ENCODE data around the gene UBE2M. TPM values are rescaled to one million over a fixed set of nuclear protein-coding genes. Genes with fewer than 3 reads are reported as not detected.
A peak's percentile ranks its signal among the peaks of the same experiment; 100 is the strongest.

The UBE2M gene
- total RNA-seq, 5 donors from 2014 or later (not counting 1 experiment from before 2014, with no cell fraction given) = 35.6 to 53.5 (median 48.6) TPM

DNA sequence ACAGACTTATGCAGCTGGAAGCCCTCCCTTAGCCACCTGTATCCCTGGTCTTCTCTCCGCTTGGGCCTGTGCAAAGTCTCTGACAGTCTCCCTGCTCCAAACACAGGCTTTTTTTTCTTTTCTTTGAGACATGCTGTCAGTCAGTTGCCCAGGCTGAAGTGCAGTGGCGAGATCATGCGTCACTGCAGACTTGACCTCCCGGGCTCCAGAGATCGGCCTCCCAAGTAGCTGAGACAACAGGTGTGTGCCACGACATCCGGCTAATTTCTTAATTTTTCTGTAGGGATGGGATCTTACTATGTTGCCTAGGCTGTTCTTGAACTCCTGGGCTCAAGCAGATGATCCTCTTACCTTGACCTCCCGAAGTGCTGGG is 13.2 kb upstream of the UBE2M start:
- no peaks in the 10 kb centered on the region for H3K9me3 ChIP-seq
- ChIA-PET POLR2A (interaction anchor here in 1 of 2 donors (0.6 kb wide), 2 partner anchors 21 to 34 kb away, joined by 3 to 4 read pairs; no protein-coding TSS in a partner anchor), CTCF (no interaction called here)
- H3K4me1 Mint-ChIP-seq = peaks cover 30 to 35% (median 30%) of the 10 kb centered on the region in 3 donors
- ATAC-seq (replicated peaks in 1 of 4) (no peak), DNase-seq (peak in 1 of 35 experiments; percentile 23)
- H3K9me3 Mint-ChIP-seq = no peaks in the 10 kb centered on the region
- no peak overlapping the region for H3K4me3 ChIP-seq (ENCODE audit: control insufficient read depth in 1 of 2, extremely low read depth in 1 of 2, low read length in 1 of 2)
- no peaks in the 10 kb centered on the region for H3K27me3 ChIP-seq (replicated peaks in 1 of 2; ENCODE audit: control insufficient read depth in 2 of 2, extremely low read depth in 1 of 2, insufficient read depth in 2 of 2, low read length in 1 of 2)
- H3K4me3 Mint-ChIP-seq = peak overlapping the region in 2 of 3 donors; percentile 93 to 97
- peaks cover 6% of the 10 kb centered on the region for H3K36me3 Mint-ChIP-seq
- H3K27me3 Mint-ChIP-seq = no peaks in the 10 kb centered on the region
- H3K36me3 ChIP-seq (ENCODE audit: control insufficient read depth in 2 of 2, extremely low read depth in 1 of 2, insufficient read depth in 1 of 2, low read length in 1 of 2) = peaks cover 5 to 12% of the 10 kb centered on the region in 2 donors
- no peak overlapping the region for H3K27ac ChIP-seq (ENCODE audit: low read length)
- WGBS (ENCODE audit: insufficient coverage) = 95% methylated on average over 7 of the region's 8 CpGs
- peaks cover 12 to 42% of the 10 kb centered on the region in 2 experiments for H3K4me1 ChIP-seq (ENCODE audit: control insufficient read depth in 1 of 2, extremely low read depth in 1 of 2, insufficient read depth in 2 of 2, low read length in 2 of 2)
- peak overlapping the region; percentile 100 for H3K27ac Mint-ChIP-seq

- Histone ChIP-seq H3K27ac (ENCODE audit: low read length) (no peak overlapping the region), H3K36me3 (ENCODE audit: control insufficient read depth in 2 of 2, extremely low read depth in 1 of 2, insufficient read depth in 1 of 2, low read length in 1 of 2) (peaks cover 5 to 12% of the 10 kb centered on the region in 2 donors), H3K4me1 (ENCODE audit: control insufficient read depth in 1 of 2, extremely low read depth in 1 of 2, insufficient read depth in 2 of 2, low read length in 2 of 2) (peaks cover 11 to 40% of the 10 kb centered on the region in 2 experiments), H3K27me3 (replicated peaks in 1 of 2; ENCODE audit: control insufficient read depth in 2 of 2, extremely low read depth in 1 of 2, insufficient read depth in 2 of 2, low read length in 1 of 2) (no peaks in the 10 kb centered on the region), H3K9me3 (no peaks in the 10 kb centered on the region), H3K4me3 (ENCODE audit: control insufficient read depth in 1 of 2, extremely low read depth in 1 of 2, low read length in 1 of 2) (no peak overlapping the region)
- no peak overlapping the region for H3K27ac Mint-ChIP-seq
- ATAC-seq (replicated peaks in 1 of 4) = no peak
- no peaks in the 10 kb centered on the region for H3K27me3 Mint-ChIP-seq
- H3K4me1 Mint-ChIP-seq = peaks cover 28 to 34% (median 29%) of the 10 kb centered on the region in 3 donors
- CTCF ChIA-PET = no interaction called here
- H3K36me3 Mint-ChIP-seq = peaks cover 6% of the 10 kb centered on the region
- peak in 2 of 35 experiments; percentile 5 to 20 for DNase-seq
- H3K4me3 Mint-ChIP-seq = no peak overlapping the region
- POLR2A ChIA-PET = interaction anchor here in 1 of 2 donors (0.6 kb wide), 1 partner anchor 33 kb away, joined by 4 read pairs; no protein-coding TSS in a partner anchor
- 94% methylated on average over 17 of the region's 25 CpGs for WGBS (ENCODE audit: insufficient coverage)
- no peaks in the 10 kb centered on the region for H3K9me3 Mint-ChIP-seq
These were observed 12.6 kb upstream of the UBE2M start for GRCh38 chr19:58570770-58571574.

GRCh38 chr19:58569943-58570670 is 11.7 kb upstream of the UBE2M start:
- Mint-ChIP-seq H3K36me3 (peaks cover 6% of the 10 kb centered on the region), H3K4me1 (peaks cover 24 to 30% (median 25%) of the 10 kb centered on the region in 3 donors), H3K27ac (no peak overlapping the region), H3K9me3 (no peaks in the 10 kb centered on the region), H3K4me3 (no peak overlapping the region), H3K27me3 (no peaks in the 10 kb centered on the region)
- ChIA-PET CTCF (no interaction called here), POLR2A (no interaction called here)
- peak in 1 of 35 experiments; percentile 12 for DNase-seq
- 89% methylated on average over 5 of the region's 8 CpGs for WGBS (ENCODE audit: insufficient coverage)
- Histone ChIP-seq H3K36me3 (ENCODE audit: control insufficient read depth in 2 of 2, extremely low read depth in 1 of 2, insufficient read depth in 1 of 2, low read length in 1 of 2) (peaks cover 5 to 12% of the 10 kb centered on the region in 2 donors), H3K27me3 (replicated peaks in 1 of 2; ENCODE audit: control insufficient read depth in 2 of 2, extremely low read depth in 1 of 2, insufficient read depth in 2 of 2, low read length in 1 of 2) (no peaks in the 10 kb centered on the region), H3K4me1 (ENCODE audit: control insufficient read depth in 1 of 2, extremely low read depth in 1 of 2, insufficient read depth in 2 of 2, low read length in 2 of 2) (peaks cover 9 to 34% of the 10 kb centered on the region in 2 experiments), H3K9me3 (no peaks in the 10 kb centered on the region), H3K4me3 (ENCODE audit: control insufficient read depth in 1 of 2, extremely low read depth in 1 of 2, low read length in 1 of 2) (no peak overlapping the region), H3K27ac (ENCODE audit: low read length) (no peak overlapping the region)
- no peak for ATAC-seq (replicated peaks in 1 of 4)

- WGBS (ENCODE audit: insufficient coverage) = 100% methylated on average over 1 of the region's 6 CpGs
- Histone ChIP-seq H3K9me3 (no peaks in the 10 kb centered on the region), H3K36me3 (ENCODE audit: control insufficient read depth in 2 of 2, extremely low read depth in 1 of 2, insufficient read depth in 1 of 2, low read length in 1 of 2) (peaks cover 5 to 12% of the 10 kb centered on the region in 2 donors), H3K4me3 (ENCODE audit: control insufficient read depth in 1 of 2, extremely low read depth in 1 of 2, low read length in 1 of 2) (no peak overlapping the region), H3K27ac (ENCODE audit: low read length) (no peak overlapping the region), H3K4me1 (ENCODE audit: control insufficient read depth in 1 of 2, extremely low read depth in 1 of 2, insufficient read depth in 2 of 2, low read length in 2 of 2) (peaks cover 9 to 27% of the 10 kb centered on the region in 2 experiments), H3K27me3 (replicated peaks in 1 of 2; ENCODE audit: control insufficient read depth in 2 of 2, extremely low read depth in 1 of 2, insufficient read depth in 2 of 2, low read length in 1 of 2) (no peaks in the 10 kb centered on the region)
- H3K27me3 Mint-ChIP-seq = no peaks in the 10 kb centered on the region
- no peak overlapping the region for H3K27ac Mint-ChIP-seq
- peaks cover 6% of the 10 kb centered on the region for H3K36me3 Mint-ChIP-seq
- no peak overlapping the region for H3K4me3 Mint-ChIP-seq
- no peaks in the 10 kb centered on the region for H3K9me3 Mint-ChIP-seq
- H3K4me1 Mint-ChIP-seq = peaks cover 23 to 30% (median 23%) of the 10 kb centered on the region in 3 donors
- ATAC-seq (replicated peaks in 1 of 4) = no peak
- CTCF ChIA-PET = no interaction called here
- POLR2A ChIA-PET = no interaction called here
- peak in 2 of 35 experiments; percentile 0 to 7 for DNase-seq
These were observed 11.0 kb upstream of the UBE2M start for GRCh38 chr19:58569191-58569942.

DNA sequence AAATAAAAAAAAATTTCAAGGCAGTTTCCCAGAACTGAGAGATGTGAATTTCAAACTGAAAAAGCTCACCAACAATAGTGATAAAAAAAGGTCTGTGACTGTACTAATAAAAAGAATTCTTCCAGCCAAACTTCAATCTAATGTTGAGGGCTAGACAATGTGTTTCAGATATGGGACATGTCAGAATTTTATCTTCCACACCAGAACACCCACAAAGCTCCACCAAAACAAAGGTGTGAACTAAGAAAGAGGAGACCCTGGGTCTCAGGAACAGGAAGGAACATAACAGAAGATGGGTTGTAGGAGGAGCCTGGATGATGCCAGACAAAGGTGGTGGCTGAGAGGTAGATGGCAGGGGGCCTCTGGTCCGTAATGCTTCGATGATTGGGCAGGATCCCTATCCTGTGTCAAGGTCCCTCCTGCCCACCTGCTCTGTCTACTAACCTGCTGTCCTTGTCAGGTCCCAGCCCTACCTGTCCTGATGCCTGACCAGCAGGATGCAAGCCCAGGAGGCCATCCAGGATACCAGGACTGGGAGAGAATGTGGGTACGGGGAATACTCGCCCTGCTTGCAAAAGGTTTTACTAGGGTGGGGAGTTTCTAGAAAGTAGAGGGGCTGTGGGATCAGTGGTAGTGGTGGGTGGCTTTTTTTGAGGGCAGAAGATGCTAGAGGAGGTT is 10.2 kb upstream of the UBE2M start:
- no peaks in the 10 kb centered on the region for H3K27me3 ChIP-seq (replicated peaks in 1 of 2; ENCODE audit: control insufficient read depth in 2 of 2, extremely low read depth in 1 of 2, insufficient read depth in 2 of 2, low read length in 1 of 2)
- CTCF ChIA-PET = no interaction called here
- WGBS (ENCODE audit: insufficient coverage) = no CpG with 5 or more reads among the region's 4 CpGs
- Mint-ChIP-seq H3K36me3 (peaks cover 6% of the 10 kb centered on the region), H3K9me3 (no peaks in the 10 kb centered on the region), H3K4me1 (peaks cover 23 to 30% (median 24%) of the 10 kb centered on the region in 3 donors), H3K27me3 (no peaks in the 10 kb centered on the region), H3K27ac (peak overlapping the region in 1 of 2 donors; percentile 66), H3K4me3 (no peak overlapping the region)
- H3K27ac ChIP-seq (ENCODE audit: low read length) = no peak overlapping the region
- H3K9me3 ChIP-seq = no peaks in the 10 kb centered on the region
- H3K36me3 ChIP-seq (ENCODE audit: control insufficient read depth in 2 of 2, extremely low read depth in 1 of 2, insufficient read depth in 1 of 2, low read length in 1 of 2) = peaks cover 5 to 12% of the 10 kb centered on the region in 2 donors
- ATAC-seq (replicated peaks in 1 of 4) (no peak), DNase-seq (peak in 2 of 35 experiments; percentile 1 to 8)
- H3K4me1 ChIP-seq (ENCODE audit: control insufficient read depth in 1 of 2, extremely low read depth in 1 of 2, insufficient read depth in 2 of 2, low read length in 2 of 2) = peaks cover 3 to 24% of the 10 kb centered on the region in 2 experiments
- no peak overlapping the region for H3K4me3 ChIP-seq (ENCODE audit: control insufficient read depth in 1 of 2, extremely low read depth in 1 of 2, low read length in 1 of 2)
- POLR2A ChIA-PET = no interaction called here
